IMR-90 (cell line): ENCODE measurements around the gene EPHX1.

ENCODE experiments used
- CEBPB ChIP-seq: IDR thresholded peaks from 2 replicates; pipeline ENCODE4 v1.6.1; 2012; ENCODE audit warnings: low read depth, low read length, improper control_type of control experiment
- FOS ChIP-seq: fragments of 150-350 bp; IDR thresholded peaks from 2 replicates; pipeline ENCODE4 v1.6.1; 2016; ENCODE audit warnings: low read depth, low read length
- POLR2A ChIP-seq: IDR thresholded peaks from 2 replicates; pipeline ENCODE4 v1.6.1; 2012; ENCODE audit warnings: mild to moderate bottlenecking, low read depth, low read length
- SMC3 ChIP-seq: fragments of 150-350 bp; IDR thresholded peaks from 2 replicates; pipeline ENCODE4 v1.6.1; 2016; ENCODE audit warnings: low read depth, mild to moderate bottlenecking, antibody characterized with exemption, low read length, moderate library complexity
- TF ChIP-seq, protein P1 (sequence below): conservative IDR thresholded peaks from 2 replicates; pipeline ENCODE4 v1.5.1; 2012; ENCODE audit warnings: mild to moderate bottlenecking, low read depth, low read length, improper control_type of control experiment

GRCh38 chr1:225874431-225874830 is 64.5 kb downstream of the EPHX1 start:
- TF ChIP-seq POLR2A (no peak), CEBPB (no peak), FOS (no peak), SMC3 (no peak)
- TF ChIP-seq, protein P1, sequence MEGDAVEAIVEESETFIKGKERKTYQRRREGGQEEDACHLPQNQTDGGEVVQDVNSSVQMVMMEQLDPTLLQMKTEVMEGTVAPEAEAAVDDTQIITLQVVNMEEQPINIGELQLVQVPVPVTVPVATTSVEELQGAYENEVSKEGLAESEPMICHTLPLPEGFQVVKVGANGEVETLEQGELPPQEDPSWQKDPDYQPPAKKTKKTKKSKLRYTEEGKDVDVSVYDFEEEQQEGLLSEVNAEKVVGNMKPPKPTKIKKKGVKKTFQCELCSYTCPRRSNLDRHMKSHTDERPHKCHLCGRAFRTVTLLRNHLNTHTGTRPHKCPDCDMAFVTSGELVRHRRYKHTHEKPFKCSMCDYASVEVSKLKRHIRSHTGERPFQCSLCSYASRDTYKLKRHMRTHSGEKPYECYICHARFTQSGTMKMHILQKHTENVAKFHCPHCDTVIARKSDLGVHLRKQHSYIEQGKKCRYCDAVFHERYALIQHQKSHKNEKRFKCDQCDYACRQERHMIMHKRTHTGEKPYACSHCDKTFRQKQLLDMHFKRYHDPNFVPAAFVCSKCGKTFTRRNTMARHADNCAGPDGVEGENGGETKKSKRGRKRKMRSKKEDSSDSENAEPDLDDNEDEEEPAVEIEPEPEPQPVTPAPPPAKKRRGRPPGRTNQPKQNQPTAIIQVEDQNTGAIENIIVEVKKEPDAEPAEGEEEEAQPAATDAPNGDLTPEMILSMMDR = no peak
